Skeletal muscle satellite cell (primary cell): ENCODE data around the gene TOPAZ1.
"Not testable (repeated sequence)": the region's sequence is repeated elsewhere in the genome, so short reads cannot be mapped to it uniquely, and the experiment has no call there.

ENCODE experiments used
- H3K27me3 ChIP-seq: 2 replicates; pipeline ENCODE4 v1.7.0; 2013; ENCODE audit warnings: low read length; ENCODE audit not compliant: control insufficient read depth, insufficient read depth
- H3K36me3 ChIP-seq: 2 replicates; pipeline ENCODE4 v1.7.0; 2013; ENCODE audit warnings: mild to moderate bottlenecking, control low read depth, low read length; ENCODE audit not compliant: insufficient read depth
- H3K4me1 ChIP-seq: 2 replicates; pipeline ENCODE4 v1.7.0; 2013; ENCODE audit warnings: low read length; ENCODE audit not compliant: control insufficient read depth, insufficient read depth
- H3K4me2 ChIP-seq: 2 replicates; pipeline ENCODE4 v1.7.0; 2013; ENCODE audit warnings: mild to moderate bottlenecking, low read length
- H3K4me3 ChIP-seq: 2 replicates; pipeline ENCODE4 v1.7.0; 2013; ENCODE audit warnings: low read length
- H3K9ac ChIP-seq: 2 replicates; pipeline ENCODE4 v1.7.0; 2013; ENCODE audit warnings: mild to moderate bottlenecking, low read depth, low read length, moderate library complexity
- H3K9me3 ChIP-seq: replicated peaks from 2 replicates; pipeline ENCODE4 v1.7.0; 2013; ENCODE audit warnings: mild to moderate bottlenecking, control low read depth, low read length

TOPAZ1 gene

GRCh38 chr3:44337248-44337785 lies 95.6 kb downstream of the TOPAZ1 start:
- H3K4me2 ChIP-seq = peak overlapping the region; percentile 92
- H3K9me3 ChIP-seq = no peaks in the 10 kb centered on the region
- H3K4me3 ChIP-seq = peak overlapping the region; percentile 88
- H3K36me3 ChIP-seq = no peaks in the 10 kb centered on the region
- H3K9ac ChIP-seq = peak overlapping the region; percentile 80
- peaks cover 19% of the 10 kb centered on the region for H3K4me1 ChIP-seq
- H3K27me3 ChIP-seq = peaks cover 15% of the 10 kb centered on the region

- H3K4me1 ChIP-seq = peaks cover 21% of the 10 kb centered on the region
- H3K9me3 ChIP-seq = no peaks in the 10 kb centered on the region
- H3K4me2 ChIP-seq = peak within 1 kb of the TSS; percentile 92
- H3K36me3 ChIP-seq = no peaks in the 10 kb centered on the region
- peaks cover 10% of the 10 kb centered on the region for H3K27me3 ChIP-seq
- H3K9ac ChIP-seq = peak within 1 kb of the TSS; percentile 80
- peak within 1 kb of the TSS; percentile 88 for H3K4me3 ChIP-seq
Measured at GRCh38 chr3:44338010-44338827, 96.5 kb downstream of the TOPAZ1 start, which contains the start of gene TCAIM. Gene TCAIM (plus strand): TSS chr3:44338766. CDS start chr3:44354783, 16,017 bp downstream.

- peak overlapping the region; percentile 88 for H3K4me3 ChIP-seq
- no peaks in the 10 kb centered on the region for H3K9me3 ChIP-seq
- H3K4me2 ChIP-seq = peak overlapping the region; percentile 92
- peak overlapping the region; percentile 80 for H3K9ac ChIP-seq
- peaks cover 6% of the 10 kb centered on the region for H3K27me3 ChIP-seq
- peaks cover 21% of the 10 kb centered on the region for H3K4me1 ChIP-seq
- no peaks in the 10 kb centered on the region for H3K36me3 ChIP-seq
Measured at GRCh38 chr3:44338828-44339127, 97.1 kb downstream of the TOPAZ1 start.

GRCh38 chr3:44339181-44340057 lies 97.7 kb downstream of the TOPAZ1 start:
- Histone ChIP-seq H3K4me1 (peaks cover 21% of the 10 kb centered on the region), H3K4me3 (peak overlapping the region; percentile 88), H3K9me3 (no peaks in the 10 kb centered on the region), H3K27me3 (peaks cover under 1% of the 10 kb centered on the region), H3K9ac (peak overlapping the region; percentile 80), H3K4me2 (peak overlapping the region; percentile 92), H3K36me3 (no peaks in the 10 kb centered on the region)

DNA sequence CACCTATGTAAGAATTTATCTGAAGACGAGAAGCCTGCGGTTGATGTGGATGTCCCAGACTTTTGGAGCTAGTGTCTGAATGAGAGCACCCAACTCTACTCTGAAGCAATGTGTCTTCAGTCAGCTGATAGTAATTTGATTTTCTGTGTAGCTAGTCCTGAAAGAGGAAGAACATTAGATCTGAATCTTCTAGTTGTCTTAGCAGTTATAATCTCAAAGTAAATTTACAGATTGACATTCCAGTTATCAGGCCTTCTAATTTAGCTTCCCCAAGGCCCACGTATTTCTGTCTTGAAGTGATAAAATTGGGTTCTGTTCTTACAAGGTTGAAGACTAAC lies 98.3 kb downstream of the TOPAZ1 start:
- peaks cover 21% of the 10 kb centered on the region for H3K4me1 ChIP-seq
- no peaks in the 10 kb centered on the region for H3K27me3 ChIP-seq
- peak overlapping the region; percentile 88 for H3K4me3 ChIP-seq
- H3K4me2 ChIP-seq = peak overlapping the region; percentile 92
- no peaks in the 10 kb centered on the region for H3K9me3 ChIP-seq
- peak overlapping the region; percentile 80 for H3K9ac ChIP-seq
- no peaks in the 10 kb centered on the region for H3K36me3 ChIP-seq

GRCh38 chr3:44342176-44342790 lies 100.6 kb downstream of the TOPAZ1 start:
- Histone ChIP-seq H3K27me3 (no peaks in the 10 kb centered on the region), H3K4me2 (peak overlapping the region; percentile 35), H3K4me3 (no peak overlapping the region), H3K9me3 (no peaks in the 10 kb centered on the region), H3K4me1 (peaks cover 21% of the 10 kb centered on the region), H3K9ac (no peak overlapping the region), H3K36me3 (no peaks in the 10 kb centered on the region)

DNA sequence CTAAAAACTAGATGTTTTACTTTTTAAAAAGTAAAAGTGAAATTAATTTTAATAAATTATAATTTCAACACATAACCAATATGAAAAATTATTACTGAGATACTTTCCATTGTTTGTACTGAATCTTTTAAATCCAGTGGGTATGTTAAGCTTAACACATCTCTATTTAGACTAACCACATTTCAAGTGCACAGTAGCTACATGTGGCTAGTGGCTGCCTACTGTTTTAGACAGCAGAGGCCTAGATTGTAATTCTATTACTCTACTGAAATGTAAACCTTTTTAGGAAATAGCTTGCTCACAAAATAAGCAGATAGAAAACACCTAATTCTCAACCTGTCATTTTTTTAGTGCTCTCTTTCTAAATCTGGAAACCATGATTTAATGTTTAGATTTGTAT lies 101.7 kb downstream of the TOPAZ1 start:
- Histone ChIP-seq H3K9ac (no peak overlapping the region), H3K9me3 (no peaks in the 10 kb centered on the region), H3K27me3 (no peaks in the 10 kb centered on the region), H3K4me2 (no peak overlapping the region), H3K4me1 (peaks cover 17% of the 10 kb centered on the region), H3K4me3 (no peak overlapping the region), H3K36me3 (no peaks in the 10 kb centered on the region)

DNA sequence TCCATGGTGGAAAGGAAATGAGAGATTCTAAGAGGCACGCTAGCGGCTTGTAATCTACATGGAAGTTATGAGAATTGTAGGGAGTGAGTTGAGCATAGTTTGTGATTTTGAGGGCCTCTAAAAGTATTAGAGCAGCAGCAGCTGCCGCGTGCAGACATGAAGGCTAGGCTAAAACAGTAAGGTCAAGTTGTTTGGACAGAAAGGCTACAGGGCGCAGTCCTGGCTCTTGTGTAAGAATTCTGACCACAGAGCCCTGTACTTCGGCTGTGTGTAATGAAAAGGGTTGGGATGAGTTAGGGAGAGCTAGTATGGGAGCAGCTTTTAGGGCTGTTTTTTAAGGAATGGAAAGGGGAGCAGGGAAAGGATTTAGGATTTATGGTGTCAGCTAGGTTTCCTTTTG lies 104.9 kb downstream of the TOPAZ1 start:
- not testable (repeated sequence) for H3K9ac ChIP-seq, H3K4me1 ChIP-seq, H3K4me3 ChIP-seq, H3K36me3 ChIP-seq, H3K4me2 ChIP-seq, H3K27me3 ChIP-seq, H3K9me3 ChIP-seq

DNA sequence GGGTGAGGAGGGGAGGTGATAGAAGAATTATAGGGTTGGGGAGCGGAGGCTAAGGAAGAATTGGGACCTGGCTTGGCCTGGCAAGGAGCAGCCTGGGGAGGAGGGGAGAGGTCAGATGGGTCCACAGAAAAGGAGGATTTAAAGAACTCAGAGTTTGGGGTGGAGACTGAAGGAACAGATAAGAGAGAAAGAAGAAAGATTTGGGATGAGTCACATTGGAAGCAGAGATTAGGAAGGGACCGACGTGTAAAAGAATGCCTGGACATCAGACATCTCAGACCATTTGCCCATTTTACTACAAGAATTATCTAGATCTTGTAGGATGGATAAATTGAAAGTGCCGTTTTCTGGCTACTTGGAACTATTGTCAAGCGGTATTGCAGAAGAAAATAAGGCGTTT lies 107.3 kb downstream of the TOPAZ1 start:
- no peak overlapping the region for H3K4me2 ChIP-seq
- H3K27me3 ChIP-seq = no peaks in the 10 kb centered on the region
- no peaks in the 10 kb centered on the region for H3K9me3 ChIP-seq
- H3K4me3 ChIP-seq = no peak overlapping the region
- no peak overlapping the region for H3K9ac ChIP-seq
- H3K4me1 ChIP-seq = no peaks in the 10 kb centered on the region
- no peaks in the 10 kb centered on the region for H3K36me3 ChIP-seq

GRCh38 chr3:44353355-44353924 lies 111.8 kb downstream of the TOPAZ1 start:
- no peak overlapping the region for H3K4me2 ChIP-seq
- H3K27me3 ChIP-seq = no peaks in the 10 kb centered on the region
- no peaks in the 10 kb centered on the region for H3K9me3 ChIP-seq
- no peaks in the 10 kb centered on the region for H3K36me3 ChIP-seq
- peaks cover 14% of the 10 kb centered on the region for H3K4me1 ChIP-seq
- no peak overlapping the region for H3K4me3 ChIP-seq
- no peak overlapping the region for H3K9ac ChIP-seq
